B cell (primary cell): Measurements from ENCODE around the gene MMS19. TPM values are rescaled to one million over a fixed set of nuclear protein-coding genes. Genes with fewer than 3 reads are reported as not detected.

Experiments used
- ATAC-seq: fragments of 200-7000 bp; cut with Tn5 transposase; one replicate; pipeline ENCODE4 v1.10.0; 2021; ENCODE audit warnings: low read depth, mild to moderate bottlenecking, moderate number of reproducible peaks, moderate library complexity
- CTCF ChIA-PET: fragments of 350-600 bp; sonication (Branson Sonifier 250); formaldehyde crosslinking; loops from one replicate; lab custom pipeline; 2021; ENCODE audit warnings: antibody characterized with exemption, inconsistent platforms; lab: Charles Lee
- POLR2A ChIA-PET: fragments of 350-600 bp; sonication (Branson Sonifier 250); formaldehyde crosslinking; loops from one replicate; lab custom pipeline; 2021; ENCODE audit warnings: antibody characterized with exemption; lab: Charles Lee
- DNase-seq: peaks from one replicate; pipeline ENCODE4 v3.0.0; 2013
- H2AFZ ChIP-seq: 2 replicates; pipeline ENCODE4 v1.6.1; 2012; ENCODE audit warnings: mild to moderate bottlenecking, low read depth, low read length; ENCODE audit not compliant: insufficient read depth, poor library complexity, severe bottlenecking
- H3K27ac ChIP-seq, 2 donors: 1 replicate in 1 of 2; 2 replicates in 1 of 2; pipeline ENCODE4 v1.5.1; 2012 to 2013; ENCODE audit warnings: low read length in 2 of 2, mild to moderate bottlenecking in 2 of 2, moderate library complexity in 1 of 2
- H3K27me3 ChIP-seq, 4 experiments: fragments of 200-600 bp in 1 of 4; sonication (generic) in 1 of 4; replicated peaks in 1 of 4; 1 replicate in 2 of 4; 2 replicates in 2 of 4; pipeline versions ENCODE4 v1.6.1 to v1.7.0; 2013 to 2016; ENCODE audit warnings: low read length in 3 of 4, mild to moderate bottlenecking in 2 of 4, mixed read lengths in 1 of 4, moderate library complexity in 1 of 4; ENCODE audit not compliant: insufficient read depth in 4 of 4, control insufficient read depth in 3 of 4; ENCODE audit errors: control extremely low read depth in 1 of 4
- H3K36me3 ChIP-seq, 2 experiments: replicated peaks in 1 of 2; 1 replicate in 1 of 2; 2 replicates in 1 of 2; pipeline versions ENCODE4 v1.6.1 to v1.7.1; 2013; ENCODE audit warnings: low read length in 1 of 2; ENCODE audit not compliant: insufficient read depth in 2 of 2, control insufficient read depth in 1 of 2; ENCODE audit errors: control extremely low read depth in 1 of 2, extremely low read depth in 1 of 2
- H3K4me1 ChIP-seq, 2 donors: fragments of 200-600 bp in 1 of 2; sonication (generic) in 1 of 2; 1 replicate in 1 of 2; 2 replicates in 1 of 2; pipeline versions ENCODE4 v1.5.1 to v1.6.1; 2013 to 2017; ENCODE audit warnings: low read length in 2 of 2; ENCODE audit not compliant: control insufficient read depth in 2 of 2, insufficient read depth in 2 of 2
- H3K4me2 ChIP-seq: replicated peaks from 2 replicates; pipeline ENCODE3; 2012; ENCODE audit warnings: mild to moderate bottlenecking, low read depth, low read length; ENCODE audit not compliant: poor library complexity, severe bottlenecking
- H3K4me3 ChIP-seq, 5 experiments: fragments of 200-600 bp in 1 of 5; sonication (generic) in 1 of 5; 1 replicate in 3 of 5; 2 replicates in 2 of 5; pipeline versions ENCODE4 v1.5.1 to v1.7.0; 2011 to 2016; ENCODE audit warnings: low read length in 4 of 5, mild to moderate bottlenecking in 4 of 5, low read depth in 2 of 5, control low read depth in 1 of 5, moderate library complexity in 1 of 5; ENCODE audit not compliant: insufficient read depth in 1 of 5; ENCODE audit errors: control extremely low read depth in 1 of 5, extremely low read depth in 1 of 5
- H3K79me2 ChIP-seq: fragments of 200-600 bp; sonication (generic); one replicate; pipeline ENCODE4 v1.6.0; 2016; ENCODE audit warnings: low read length; ENCODE audit not compliant: control insufficient read depth, insufficient read depth
- H3K9ac ChIP-seq: fragments of 200-600 bp; sonication (generic); 2 replicates; pipeline ENCODE4 v1.6.1; 2017; ENCODE audit warnings: mild to moderate bottlenecking, low read length, moderate library complexity
- H3K9me3 ChIP-seq, 3 donors: one replicate each; pipeline versions ENCODE4 v1.6.1 to v1.7.1; 2013; ENCODE audit warnings: low read length in 2 of 3; ENCODE audit not compliant: control insufficient read depth in 2 of 3, insufficient read depth in 1 of 3; ENCODE audit errors: control extremely low read depth in 1 of 3
- H4K20me1 ChIP-seq: 2 replicates; pipeline ENCODE4 v1.6.0; 2012; ENCODE audit warnings: mild to moderate bottlenecking, low read length; ENCODE audit not compliant: insufficient read depth, control insufficient read depth, poor library complexity, severe bottlenecking
- H3K27ac Mint-ChIP-seq: one replicate; pipeline ENCODE4 v1.8.0; 2021; ENCODE audit warnings: mixed read lengths
- H3K27me3 Mint-ChIP-seq: one replicate; pipeline ENCODE4 v1.8.0; 2021; ENCODE audit warnings: mixed read lengths
- H3K4me1 Mint-ChIP-seq: one replicate; pipeline ENCODE4 v1.8.0; 2021; ENCODE audit warnings: mixed read lengths
- H3K4me3 Mint-ChIP-seq: one replicate; pipeline ENCODE4 v1.8.0; 2021; ENCODE audit warnings: mixed read lengths
- H3K9me3 Mint-ChIP-seq: one replicate; pipeline ENCODE4 v1.8.0; 2022; ENCODE audit warnings: mixed read lengths; ENCODE audit not compliant: insufficient read depth
- CTCF ChIP-seq: fragments of 200-600 bp; IDR thresholded peaks from one replicate; pipeline ENCODE4 v1.8.0; 2022; ENCODE audit warnings: antibody characterized with exemption, mild to moderate bottlenecking
- EZH2 ChIP-seq: IDR thresholded peaks from 2 replicates; pipeline ENCODE4 v1.6.1; 2012; ENCODE audit warnings: borderline replicate concordance, low read depth, mild to moderate bottlenecking, moderate library complexity, low read length; ENCODE audit not compliant: insufficient read depth, poor library complexity, severe bottlenecking
- WGBS: methylation state at CpG from one replicate; pipeline ENCODE4 v1.1.5; 2013; ENCODE audit warnings: missing lambda C conversion rate; ENCODE audit not compliant: insufficient coverage; 5-methylcytosine and 5-hydroxymethylcytosine counted together
- intact Hi-C: fragments of 100-400 bp; cut with micrococcal nuclease; formaldehyde crosslinking; loops from one replicate; pipeline ENCODE4 v1.10.0; 2022
- polyA plus RNA-seq: library from polyadenylated mRNA; depleted of rRNA; stranded (reverse); fragments of >200 nt; gene quantifications from 2 replicates; pipeline ENCODE4 v1.2.3, GENCODE V29; 2012
- total RNA-seq, 2 donors: library from RNA; stranded (reverse); fragments of 120-200 nt in 1 of 2; gene quantifications; 1 replicate in 1 of 2; 2 replicates in 1 of 2; pipeline versions ENCODE4 v1.2.3 to v1.2.4, GENCODE V29; 2013 to 2022

The MMS19 gene
- total and polyA plus RNA-seq, 2 donors (not counting 1 experiment from before 2014, with no cell fraction given) = 82.1 to 102 TPM

- ATAC-seq = no peak
- H3K4me1 Mint-ChIP-seq = peaks cover 36% of the 10 kb centered on the region
- WGBS = under 1% methylated on average over 66 of the region's 66 CpGs
Observed at GRCh38 chr10:97498841-97499560, 779 bp upstream of the MMS19 start, which contains the start of gene UBTD1. UBTD1 (plus strand) TSS chr10:97498924; CDS start chr10:97499204, 280 bp downstream.

More at GRCh38 chr10:97498841-97499560, 779 bp upstream of the MMS19 start, which contains the start of gene UBTD1:
- no peaks in the 10 kb centered on the region for H3K9me3 Mint-ChIP-seq
- Histone ChIP-seq H2AFZ (peak within 1 kb of the TSS; percentile 97), H3K9ac (peak within 1 kb of the TSS; percentile 95), H3K27me3 (peaks cover 0 to 35% (median 16%) of the 10 kb centered on the region in 4 experiments), H3K4me1 (peaks cover 21% of the 10 kb centered on the region in 2 donors), H3K9me3 (no peaks in the 10 kb centered on the region), H3K4me2 (peak within 1 kb of the TSS; percentile 97), H3K27ac (peak within 1 kb of the TSS; percentile 77 to 91), H3K4me3 (peak within 1 kb of the TSS; percentile 92 to 98 (median 96)), H3K36me3 (no peaks in the 10 kb centered on the region), H4K20me1 (peaks cover 20% of the 10 kb centered on the region), H3K79me2 (peaks cover 41% of the 10 kb centered on the region)
- H3K27ac Mint-ChIP-seq = peak within 1 kb of the TSS; percentile 99
- POLR2A ChIA-PET = no interaction called here
- no peak for TF ChIP-seq EZH2
- TF ChIP-seq CTCF = no peak
- peak within 1 kb of the TSS; percentile 99 for H3K4me3 Mint-ChIP-seq
- H3K27me3 Mint-ChIP-seq = peaks cover 31% of the 10 kb centered on the region
- no peak for DNase-seq
- CTCF ChIA-PET = interaction anchor here (0.5 to 1.9 kb wide), 2 partner anchors 55 to 175 kb away, joined by 3 to 7 read pairs; no protein-coding TSS in a partner anchor
- intact Hi-C loops = loop anchor here (1.0 to 5.0 kb wide), 7 partner anchors 53 to 1937 kb away; partner anchors contain the start of genes ARHGAP19, EXOSC1, MORN4 and PGAM1
